PFSK-1 (cell line): ENCODE results near the gene CLIC4.

Experiments
- FOXP2 ChIP-seq: optimal IDR thresholded peaks from 2 replicates; pipeline ENCODE3; 2011; ENCODE audit warnings: borderline replicate concordance, control low read depth, inconsistent platforms; ENCODE audit not compliant: insufficient read depth; ENCODE audit errors: extremely low read length, extremely low read depth
- POLR2AphosphoS5 ChIP-seq: IDR thresholded peaks from 2 replicates; pipeline ENCODE4 v1.6.1; 2012; ENCODE audit warnings: low read depth, mild to moderate bottlenecking, control low read depth, low read length, moderate library complexity
- REST ChIP-seq, 2 experiments: IDR thresholded peaks; 2 replicates each; pipeline versions ENCODE4 v1.6.1 to v1.8.0; 2011 to 2012; ENCODE audit warnings: low read depth in 2 of 2, low read length in 2 of 2, control low read depth in 1 of 2, inconsistent platforms in 1 of 2, mild to moderate bottlenecking in 1 of 2, moderate library complexity in 1 of 2; ENCODE audit not compliant: insufficient read depth in 1 of 2
- SIN3A ChIP-seq: IDR thresholded peaks from 2 replicates; pipeline ENCODE4 v1.6.1; 2012; ENCODE audit warnings: mild to moderate bottlenecking, low read length, moderate library complexity, borderline replicate concordance; ENCODE audit not compliant: insufficient read depth
- TAF1 ChIP-seq: IDR thresholded peaks from 2 replicates; pipeline ENCODE4 v1.6.1; 2012; ENCODE audit warnings: low read length, control low read depth, borderline replicate concordance; ENCODE audit not compliant: insufficient read depth

- TF ChIP-seq POLR2AphosphoS5 (no peak), TAF1 (no peak), SIN3A (no peak), REST (IDR thresholded peaks at IDR 0.05; ENCODE audit: insufficient read depth in 1 of 2, low read depth in 2 of 2, low read length in 2 of 2) (no peak), FOXP2 (no peak)
These were observed 51.3 kb downstream of the CLIC4 start for GRCh38 chr1:24796524-24796923.
